ENCODE measurements around the gene TSC1.

TSC1 gene

GRCh38 chr9:132863096-132863495, 81.3 kb downstream of the TSC1 start:
- DNase-seq (ENCODE audit: low read depth in 2 of 2): no peak

- DNase-seq (ENCODE audit: low read depth in 2 of 2): no peak
Observed at GRCh38 chr9:132862533-132862932, 81.9 kb downstream of the TSC1 start.

DNA sequence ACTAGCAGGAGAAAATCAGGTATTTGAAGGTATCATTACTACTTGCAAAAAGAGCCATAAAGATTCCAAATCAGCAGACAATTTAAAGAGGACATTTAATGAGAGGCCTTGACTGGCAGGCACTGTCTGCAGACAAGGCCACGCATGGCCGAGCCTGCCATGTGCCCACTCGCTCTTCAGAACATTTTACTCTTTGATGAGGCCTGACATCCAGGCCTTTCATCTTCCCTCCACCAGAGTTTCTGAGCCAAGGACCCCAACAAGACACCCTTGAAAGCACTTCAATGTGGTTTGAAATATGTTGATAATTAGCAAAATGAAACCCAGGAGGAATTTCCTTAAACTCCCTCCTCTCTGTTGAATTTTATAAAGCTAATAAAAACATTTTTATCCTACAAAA, 82.8 kb downstream of the TSC1 start:
- DNase-seq (ENCODE audit: low read depth in 2 of 2): no peak

- no peak for DNase-seq (ENCODE audit: low read depth in 2 of 2)
Observed at GRCh38 chr9:132858751-132859150, 85.7 kb downstream of the TSC1 start.

DNA sequence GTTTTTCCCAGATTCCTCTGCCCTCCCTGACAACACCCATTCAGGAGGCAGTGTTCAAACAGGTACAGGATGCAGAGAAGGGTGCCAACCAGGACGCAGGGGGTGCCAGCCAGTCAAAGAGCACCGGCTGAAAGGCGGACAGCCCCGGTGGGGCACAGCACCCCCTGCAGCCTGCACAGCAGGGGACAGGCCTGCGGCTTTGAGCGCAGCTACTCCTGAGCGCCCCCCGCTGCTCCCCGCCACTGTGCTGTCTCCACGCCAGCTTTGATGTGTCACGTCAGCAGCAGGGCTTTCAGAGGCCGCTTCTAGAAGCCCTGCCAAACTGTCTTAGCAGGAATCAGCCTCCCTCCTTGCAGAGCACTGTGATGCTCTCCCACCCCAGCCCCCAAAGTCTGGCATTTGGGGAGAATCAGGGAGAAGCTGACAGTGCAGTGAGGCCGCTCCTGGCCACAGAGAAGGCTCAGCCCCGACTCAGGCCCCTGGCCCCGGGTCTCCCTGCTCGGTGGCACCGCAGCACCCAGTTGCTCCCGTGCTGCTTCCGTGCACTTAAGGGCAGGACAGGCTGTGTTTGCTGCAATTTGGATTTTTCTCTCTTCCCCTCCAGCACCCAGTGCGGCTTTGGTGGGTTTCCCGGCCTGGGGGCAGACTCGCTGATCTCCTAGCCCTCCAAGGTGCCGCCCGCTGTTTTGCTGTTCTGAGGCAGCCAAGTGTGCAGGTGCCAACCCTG, 86.6 kb downstream of the TSC1 start:
- DNase-seq (ENCODE audit: low read depth in 2 of 2): no peak

- no peak for DNase-seq (ENCODE audit: low read depth in 2 of 2)
Observed at GRCh38 chr9:132857031-132857430, 87.4 kb downstream of the TSC1 start.

- no peak for DNase-seq (ENCODE audit: low read depth in 2 of 2)
Observed at GRCh38 chr9:132855904-132856303, 88.5 kb downstream of the TSC1 start.

GRCh38 chr9:132854832-132855231, 89.6 kb downstream of the TSC1 start:
- DNase-seq (ENCODE audit: low read depth in 2 of 2): no peak

DNA sequence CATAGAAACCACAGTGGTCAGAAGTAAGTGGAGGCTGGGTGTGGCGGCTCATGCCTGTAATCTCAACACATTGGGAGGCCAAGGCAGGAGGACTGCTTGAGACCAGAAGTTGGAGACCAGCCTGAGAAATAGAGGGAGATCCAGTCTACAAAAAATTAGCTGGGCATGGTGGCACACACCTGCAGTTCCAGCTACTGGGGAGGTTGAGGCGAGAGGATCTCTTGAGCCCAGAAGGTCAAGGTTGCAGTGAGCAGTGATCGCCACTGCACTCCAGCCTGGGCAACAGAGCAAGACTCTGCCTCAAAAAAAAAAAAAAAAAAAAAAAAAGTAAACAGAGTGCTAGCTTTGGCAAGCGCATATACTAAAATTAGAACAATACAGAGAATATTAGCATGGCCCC, 90.9 kb downstream of the TSC1 start:
- no peak for DNase-seq (ENCODE audit: low read depth in 2 of 2)

DNA sequence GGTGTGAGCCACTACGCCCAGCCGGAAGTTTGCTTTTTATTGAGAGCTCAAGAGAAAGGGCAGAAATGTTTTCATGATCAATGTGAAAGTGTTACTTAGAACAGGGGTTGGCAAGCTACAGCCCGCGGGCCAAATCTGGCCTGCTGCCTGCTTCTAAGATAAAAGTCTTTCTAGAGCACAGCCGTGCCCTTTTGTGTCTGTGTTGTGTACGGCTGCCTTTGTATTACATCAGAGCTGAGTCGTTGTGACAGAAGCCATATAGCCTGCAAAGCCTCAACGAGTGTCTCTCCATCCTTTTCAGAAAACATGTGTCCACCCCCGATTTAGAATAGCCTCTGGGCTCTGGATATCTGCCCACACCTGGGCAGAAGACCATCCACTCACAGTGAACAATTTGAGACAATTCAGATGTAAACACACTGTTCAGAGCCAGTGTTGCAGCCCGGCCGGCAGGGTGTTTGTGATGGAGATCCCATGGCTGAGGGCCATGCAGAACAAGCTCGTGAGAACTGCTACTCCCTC, 95.2 kb downstream of the TSC1 start:
- no peak for DNase-seq (ENCODE audit: low read depth in 2 of 2)

DNA sequence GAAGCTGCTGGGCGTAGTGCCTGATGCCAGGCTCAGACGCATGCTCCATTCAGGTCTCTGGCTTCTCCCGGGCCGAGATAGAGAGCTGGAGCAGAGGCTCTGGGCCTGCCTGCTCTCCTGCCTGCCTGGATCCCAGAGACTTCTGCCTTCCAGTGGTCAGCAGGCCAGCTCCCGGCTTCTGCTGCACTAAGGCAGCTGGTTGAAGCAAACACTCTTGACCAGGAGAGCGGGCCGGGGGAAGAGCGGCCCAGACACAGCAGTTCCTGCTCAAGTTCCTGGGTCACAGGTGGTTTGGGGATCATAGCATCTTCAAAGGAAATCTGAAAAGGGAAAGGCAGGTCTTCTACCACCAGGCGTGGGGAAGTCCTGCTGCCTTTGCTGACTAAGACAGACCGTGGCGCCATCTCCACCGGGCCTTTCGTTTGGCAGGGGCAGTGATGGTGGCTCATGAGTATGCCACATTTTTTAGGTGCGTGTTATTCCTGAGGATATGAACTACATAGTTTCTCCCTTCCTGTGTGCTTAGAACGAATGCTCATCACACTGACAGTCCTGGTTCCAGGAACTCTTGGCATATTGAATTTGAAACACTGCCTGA, 97.4 kb downstream of the TSC1 start:
- no peak for DNase-seq (ENCODE audit: low read depth in 2 of 2)

DNA sequence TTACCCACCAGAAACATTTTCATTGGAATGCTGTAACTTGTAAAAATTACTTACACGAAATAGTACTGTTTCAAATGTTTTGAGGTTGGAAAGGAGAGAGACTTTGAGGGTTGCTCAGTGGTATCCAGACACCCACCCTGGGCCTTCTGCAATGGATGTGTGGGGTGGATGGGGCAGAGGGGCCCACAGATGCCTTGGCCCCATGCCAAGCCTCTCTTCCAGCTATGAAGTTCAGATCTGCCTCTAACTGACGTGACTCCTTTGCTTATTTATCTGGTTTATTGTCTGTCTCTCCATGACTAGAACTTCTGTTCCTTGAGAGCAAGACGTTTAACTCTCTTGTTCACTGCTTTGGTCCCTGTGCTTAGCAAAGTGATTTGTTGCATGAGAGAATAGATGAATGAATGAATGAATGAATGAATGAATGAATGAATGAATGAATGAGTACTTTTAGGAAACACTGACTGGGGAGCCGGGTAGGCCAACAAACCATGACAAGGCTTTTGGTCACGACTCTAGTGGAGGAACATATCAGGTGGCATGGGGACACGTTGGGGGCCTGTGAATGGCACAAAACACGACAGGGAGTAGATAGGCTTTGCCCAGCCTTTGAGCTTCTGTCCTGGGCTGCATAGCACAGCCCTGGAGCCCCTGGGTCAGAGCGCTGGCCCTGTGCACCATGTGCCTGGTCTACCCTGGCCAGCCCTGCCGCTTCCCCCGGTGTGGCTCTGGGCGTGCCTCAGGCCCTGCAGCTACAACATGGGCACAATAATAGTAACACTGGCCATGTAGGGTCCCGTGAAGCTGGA, 98.1 kb downstream of the TSC1 start:
- no peak for DNase-seq (ENCODE audit: low read depth in 2 of 2)

- no peak for DNase-seq (ENCODE audit: low read depth in 2 of 2)
Observed at GRCh38 chr9:132842124-132843044, 102.0 kb downstream of the TSC1 start.
